NCI-H1436 (cell line): Measurements from ENCODE around the gene C2orf42.
"Not testable (repeated sequence)": the region's sequence is repeated elsewhere in the genome, so short reads cannot be mapped to it uniquely, and the experiment has no call there.

ENCODE experiments used
- DNase-seq: peaks from one replicate; lab custom pipeline; 2025; lab: John Stamatoyannopoulos, UW

The C2orf42 gene

DNA sequence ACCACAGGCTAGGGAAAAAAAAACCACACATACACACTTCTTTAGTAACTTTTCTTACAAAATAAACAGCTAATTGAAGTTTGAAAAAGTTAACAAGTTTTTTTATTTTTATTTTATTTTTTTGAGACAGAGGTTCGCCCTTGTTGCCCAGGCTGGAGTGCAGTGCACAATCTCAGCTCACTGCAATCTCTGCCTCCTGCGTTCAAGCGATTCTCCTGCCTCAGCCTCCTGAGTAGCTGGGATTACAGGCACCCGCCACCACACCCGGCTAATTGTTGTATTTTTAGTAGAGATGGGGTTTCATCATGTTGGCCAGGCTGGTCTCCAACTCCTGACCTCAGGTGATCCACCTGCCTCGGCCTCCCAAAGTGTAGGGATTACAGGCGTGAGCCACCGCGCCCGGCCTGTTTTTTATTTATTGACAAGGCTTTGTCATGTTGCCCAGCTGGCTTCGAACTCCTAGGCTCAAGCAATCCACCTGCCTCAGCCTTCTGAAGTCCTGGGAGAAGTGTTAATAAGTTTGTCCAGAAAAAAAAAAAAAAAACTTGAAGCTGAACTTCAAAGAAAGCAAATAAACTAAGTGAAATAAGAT is 21.1 kb downstream of the C2orf42 start:
- not testable (repeated sequence) for DNase-seq

DNA sequence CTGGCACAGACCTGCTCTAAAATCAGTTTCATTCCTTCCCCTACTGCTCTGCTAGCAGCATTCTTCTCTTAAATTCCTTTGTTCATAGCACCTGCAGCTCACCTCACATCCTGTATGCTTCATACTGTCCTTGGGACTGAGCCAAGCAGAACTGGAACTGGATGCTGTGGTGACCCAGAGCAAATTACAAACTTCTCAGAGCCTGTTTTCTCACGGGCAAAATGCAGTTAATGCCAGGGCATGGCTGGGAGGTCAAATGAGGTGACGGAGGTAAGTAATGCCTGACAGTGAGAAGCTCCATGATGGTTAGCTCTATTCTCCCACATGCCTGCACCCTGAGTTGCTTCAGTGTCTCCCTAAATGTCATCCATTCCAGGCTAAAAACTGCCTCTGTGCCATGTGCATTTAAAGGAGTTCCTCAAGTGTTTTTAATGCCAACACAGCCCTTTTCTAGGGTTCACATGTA is 29.7 kb downstream of the C2orf42 start:
- DNase-seq = no peak

DNA sequence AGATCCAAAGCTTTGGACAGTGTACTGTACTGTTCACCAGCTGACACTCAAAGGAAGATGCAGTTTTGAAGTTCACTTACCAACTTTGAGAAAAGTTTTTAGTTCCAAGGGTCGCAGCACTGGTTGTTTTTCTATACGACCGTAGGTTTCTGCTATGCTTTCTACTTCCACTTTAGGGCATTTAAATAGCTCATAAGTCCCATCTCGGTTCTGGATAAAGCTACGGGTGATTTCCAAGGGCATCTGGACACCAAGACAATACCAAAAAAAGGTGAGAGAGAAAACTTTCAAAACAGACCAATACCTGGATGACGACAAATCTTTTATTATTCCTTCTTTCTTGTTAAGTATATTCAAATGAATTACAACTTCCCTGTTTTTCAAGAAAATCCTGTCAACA is 30.3 kb downstream of the C2orf42 start:
- no peak for DNase-seq

DNA sequence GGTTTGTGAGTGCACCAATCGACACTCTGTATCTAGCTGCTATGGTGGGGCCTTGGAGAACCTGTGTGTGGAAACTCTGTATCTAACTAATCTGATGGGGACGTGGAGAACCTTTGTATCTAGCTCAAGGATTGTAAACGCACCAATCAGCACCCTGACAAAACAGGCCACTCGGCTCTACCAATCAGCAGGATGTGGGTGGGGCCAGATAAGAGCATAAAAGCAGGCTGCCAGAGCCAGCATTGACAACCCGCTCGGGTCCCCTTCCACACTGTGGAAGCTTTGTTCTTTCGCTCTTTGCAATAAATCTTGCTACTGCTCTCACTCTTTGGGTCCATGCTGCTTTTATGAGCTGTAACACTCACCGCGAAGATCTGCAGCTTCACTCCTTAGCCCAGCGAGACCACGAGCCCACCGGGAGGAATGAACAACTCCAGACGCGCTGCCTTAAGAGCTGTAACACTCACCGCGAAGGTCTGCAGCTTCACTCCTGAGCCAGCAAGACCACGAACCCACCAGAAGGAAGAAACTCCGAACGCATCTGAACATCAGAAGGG is 41.6 kb downstream of the C2orf42 start:
- not testable (repeated sequence) for DNase-seq

DNA sequence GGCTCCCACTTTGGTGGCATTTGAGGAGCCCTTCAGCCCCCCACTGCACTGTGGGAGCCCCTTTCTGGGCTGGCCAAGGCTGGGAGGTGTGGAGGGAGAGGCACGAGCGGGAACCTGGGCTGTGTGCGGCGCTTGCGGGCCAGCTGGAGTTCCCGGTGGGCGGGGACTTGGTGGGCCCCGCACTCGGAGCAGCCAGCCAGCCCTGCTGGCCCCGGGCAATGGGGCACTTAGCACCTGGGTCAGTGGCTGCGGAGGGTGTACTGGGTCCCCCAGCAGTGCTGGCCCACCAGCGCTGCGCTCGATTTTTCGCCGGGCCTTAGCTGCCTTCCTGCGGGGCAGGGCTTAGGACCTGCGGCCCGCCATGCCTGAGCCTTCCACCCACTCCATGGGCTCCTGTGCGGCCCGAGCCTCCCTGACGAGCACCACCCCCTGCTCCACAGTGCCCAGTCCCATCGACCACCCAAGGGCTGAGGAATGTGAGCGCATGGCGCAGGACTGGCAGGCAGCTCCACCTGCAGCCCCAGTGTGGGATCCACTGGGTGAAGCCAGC is 42.5 kb downstream of the C2orf42 start:
- DNase-seq = not testable (repeated sequence)

DNA sequence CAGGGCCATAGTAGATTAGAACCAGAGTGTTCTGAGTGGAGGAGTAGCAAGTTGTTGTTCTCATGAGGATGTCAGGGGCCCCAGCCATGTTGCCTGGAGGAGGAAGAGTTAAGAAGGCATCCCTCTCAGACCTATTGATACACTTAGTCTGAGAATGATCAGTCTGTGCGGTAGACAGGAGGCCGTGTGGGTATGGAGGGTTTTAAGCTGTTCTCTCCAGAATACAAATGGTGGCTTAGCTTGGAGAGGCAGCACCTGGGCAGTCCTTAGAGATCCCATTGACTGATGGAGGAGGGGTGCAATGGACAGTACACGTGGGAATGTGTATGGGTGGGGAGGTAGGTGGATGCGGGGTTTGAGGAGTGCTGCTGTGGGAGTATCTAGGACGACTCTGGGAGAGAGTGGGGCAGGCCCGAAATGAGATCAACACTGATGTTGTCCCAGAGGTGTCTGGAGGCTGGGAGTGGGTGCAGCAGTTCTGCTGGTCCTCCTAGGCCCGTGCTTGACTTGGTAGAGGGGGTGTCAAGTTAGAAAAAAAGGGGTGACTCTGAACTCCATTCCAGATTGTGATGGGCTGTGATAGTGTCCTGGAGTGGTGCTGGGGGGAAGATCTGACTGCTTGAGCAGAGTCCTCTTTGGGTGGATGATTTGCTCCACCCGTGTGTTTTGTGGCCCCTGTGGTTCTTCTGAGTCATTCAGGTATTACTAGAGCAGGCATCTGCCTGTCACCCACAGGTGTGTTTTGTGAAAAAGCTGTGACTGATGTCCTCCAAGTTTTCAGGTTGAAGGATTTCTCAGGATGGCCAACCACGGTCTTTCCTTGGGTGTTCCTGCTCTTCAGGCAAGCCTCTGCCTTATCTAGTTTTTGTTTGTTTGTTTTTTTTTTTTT is 44.7 kb downstream of the C2orf42 start:
- DNase-seq = no peak

DNA sequence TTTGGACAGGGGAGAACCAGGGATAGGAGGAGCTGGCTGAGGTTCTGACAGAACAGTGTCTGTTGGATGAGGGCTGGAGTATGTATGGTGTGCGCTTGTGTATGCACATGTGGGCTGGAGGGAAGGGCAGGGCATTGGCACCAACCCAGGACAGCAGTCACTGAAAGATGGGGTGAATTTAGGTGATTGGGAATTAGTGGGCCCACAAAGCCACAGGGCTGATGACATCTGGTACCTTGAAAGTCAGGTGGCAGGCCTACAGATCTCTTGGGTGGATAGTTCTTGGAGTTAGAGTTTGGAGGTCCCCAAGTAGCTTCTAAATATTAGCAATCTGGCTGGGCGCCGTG is 45.7 kb downstream of the C2orf42 start:
- no peak for DNase-seq

DNA sequence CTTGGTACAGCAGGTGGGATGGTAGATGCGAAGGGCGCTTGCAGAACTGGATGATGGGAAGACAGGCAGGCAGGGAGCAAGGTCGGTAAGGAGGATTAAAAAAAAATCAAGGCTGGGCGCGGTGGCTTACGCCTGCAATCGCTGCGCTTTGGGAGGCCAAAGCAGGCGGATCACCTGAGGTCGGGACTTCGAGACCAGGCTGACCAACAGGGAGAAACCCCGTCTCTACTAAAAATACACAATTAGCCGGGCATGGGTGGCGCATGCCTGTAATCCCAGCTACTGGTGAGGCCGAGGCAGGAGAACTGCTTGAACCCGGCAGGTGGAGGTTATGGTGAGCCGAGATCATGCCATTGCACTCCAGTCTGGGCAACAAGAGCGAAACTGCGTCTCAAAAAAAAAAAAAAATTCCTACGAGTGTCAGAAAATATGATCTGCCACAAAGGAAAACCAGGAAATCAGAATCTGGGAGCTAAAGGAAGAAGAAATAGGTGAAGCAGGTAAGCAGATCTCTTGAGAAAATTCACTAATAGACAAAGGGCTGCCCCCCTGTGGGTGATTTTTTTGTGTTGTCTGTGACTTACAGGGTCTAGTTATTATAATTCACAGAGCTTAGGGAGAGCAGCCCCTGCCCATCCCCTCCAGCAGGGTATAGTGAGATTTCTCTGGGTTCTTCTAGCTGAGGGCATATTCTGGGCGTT is 46.2 kb downstream of the C2orf42 start:
- DNase-seq = no peak

DNA sequence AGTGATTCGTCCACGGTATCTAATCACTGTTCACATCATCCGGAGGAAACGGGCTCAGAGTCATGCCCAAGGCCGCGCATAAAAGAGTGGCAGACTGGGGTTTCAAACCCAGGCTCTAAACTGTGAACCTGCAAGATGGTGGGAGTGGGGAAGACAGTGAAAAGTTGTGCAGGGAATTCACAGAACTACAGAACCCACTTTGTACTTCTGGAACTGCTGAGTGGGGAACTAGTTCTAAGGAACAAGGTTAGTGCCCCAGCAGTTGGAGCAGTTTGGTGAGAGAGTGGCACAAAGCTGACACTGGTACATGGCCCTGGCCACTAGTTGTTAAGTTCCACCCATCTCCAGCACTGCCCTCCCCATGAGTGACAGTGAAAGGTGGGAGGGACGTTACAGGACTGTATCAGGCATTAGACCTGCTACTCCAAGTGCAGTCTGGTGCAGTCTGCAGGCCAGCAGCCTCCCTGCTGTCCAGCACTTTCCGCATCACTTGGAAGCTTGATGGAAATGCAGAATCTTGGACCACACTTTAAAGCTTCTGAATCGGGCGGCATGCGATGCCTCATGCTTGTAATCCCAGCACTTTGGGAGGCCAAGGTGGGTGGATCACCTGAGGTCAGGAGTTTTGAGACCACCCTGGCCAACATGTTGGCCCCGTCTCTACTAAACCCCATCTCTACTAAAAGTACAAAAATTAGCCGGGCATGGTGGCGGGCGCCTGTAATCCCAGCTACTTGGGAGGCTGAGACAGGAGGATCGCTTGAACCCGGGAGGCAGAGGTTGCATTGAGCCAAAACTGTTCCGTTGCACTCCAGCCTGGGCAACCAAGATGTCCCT is 47.3 kb downstream of the C2orf42 start:
- peak; percentile 34 for DNase-seq

DNA sequence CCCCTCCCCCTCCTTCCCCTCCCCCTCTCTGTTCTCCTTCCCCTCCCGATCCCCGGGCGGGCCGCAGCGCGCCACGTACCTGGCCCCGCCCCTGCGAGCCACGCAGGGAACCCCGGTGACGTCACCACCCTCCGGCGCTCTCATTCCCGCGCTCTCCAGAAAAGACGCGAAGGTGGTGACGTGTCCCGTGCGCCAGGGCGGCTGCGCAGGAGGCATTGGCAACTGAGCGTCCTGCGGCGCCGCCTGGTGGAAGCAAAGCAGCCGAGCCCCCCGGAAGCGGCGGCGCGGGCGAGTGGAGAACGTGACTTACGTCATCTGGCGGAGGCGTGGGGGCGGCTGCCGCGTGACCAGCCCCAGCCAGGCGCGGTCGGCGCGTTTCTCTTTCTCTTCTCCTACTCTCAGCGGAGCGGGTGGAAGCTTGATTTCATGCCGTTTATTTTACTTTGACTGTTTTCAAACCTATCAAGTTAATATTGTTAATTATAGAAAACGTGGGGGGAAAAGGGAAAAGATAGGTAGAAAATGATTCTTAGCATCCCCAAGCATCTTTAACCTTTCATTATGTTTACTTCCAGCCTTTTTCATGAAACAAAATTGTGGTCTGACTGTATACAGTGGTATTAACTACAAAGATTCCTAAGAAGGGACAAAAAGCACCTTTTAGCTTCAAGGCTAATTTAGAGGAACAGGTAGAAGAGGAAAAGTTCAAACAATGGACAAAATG is 48.1 kb downstream of the C2orf42 start:
- DNase-seq = peak; percentile 99

DNA sequence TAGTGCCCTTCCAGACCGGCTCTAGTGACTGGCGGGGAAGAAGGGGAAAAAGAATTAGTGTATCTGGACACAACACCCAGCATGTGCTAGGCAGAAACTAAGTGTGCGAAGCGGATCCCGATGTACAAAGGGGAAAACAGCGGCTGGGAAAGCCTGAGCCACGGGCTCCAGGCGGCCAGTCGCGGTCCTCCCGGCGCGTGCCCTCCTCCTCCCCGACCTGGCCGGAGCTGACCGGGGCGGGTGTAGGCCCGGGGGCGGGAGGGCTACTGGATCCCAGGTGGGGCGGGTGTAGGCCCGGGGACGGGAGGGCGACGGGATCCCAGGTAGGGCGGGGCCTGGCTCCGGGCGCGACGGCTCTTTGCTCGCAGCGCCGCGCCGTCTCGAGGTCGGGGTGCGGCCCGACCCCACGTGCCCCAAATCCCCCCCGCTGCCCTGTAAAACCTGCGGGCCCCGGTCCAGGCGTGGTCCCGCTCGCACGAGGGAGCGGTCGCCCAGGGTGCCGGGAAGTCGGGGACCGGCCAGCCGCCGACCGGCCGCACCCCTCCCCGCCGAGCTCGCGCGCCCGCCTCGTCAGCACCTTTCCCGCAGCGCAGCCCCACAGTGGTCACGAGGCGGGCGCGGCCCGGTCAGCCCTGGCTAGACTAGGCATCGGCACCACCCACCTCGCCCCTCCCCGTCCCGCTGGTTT is 48.8 kb downstream of the C2orf42 start:
- no peak for DNase-seq

DNA sequence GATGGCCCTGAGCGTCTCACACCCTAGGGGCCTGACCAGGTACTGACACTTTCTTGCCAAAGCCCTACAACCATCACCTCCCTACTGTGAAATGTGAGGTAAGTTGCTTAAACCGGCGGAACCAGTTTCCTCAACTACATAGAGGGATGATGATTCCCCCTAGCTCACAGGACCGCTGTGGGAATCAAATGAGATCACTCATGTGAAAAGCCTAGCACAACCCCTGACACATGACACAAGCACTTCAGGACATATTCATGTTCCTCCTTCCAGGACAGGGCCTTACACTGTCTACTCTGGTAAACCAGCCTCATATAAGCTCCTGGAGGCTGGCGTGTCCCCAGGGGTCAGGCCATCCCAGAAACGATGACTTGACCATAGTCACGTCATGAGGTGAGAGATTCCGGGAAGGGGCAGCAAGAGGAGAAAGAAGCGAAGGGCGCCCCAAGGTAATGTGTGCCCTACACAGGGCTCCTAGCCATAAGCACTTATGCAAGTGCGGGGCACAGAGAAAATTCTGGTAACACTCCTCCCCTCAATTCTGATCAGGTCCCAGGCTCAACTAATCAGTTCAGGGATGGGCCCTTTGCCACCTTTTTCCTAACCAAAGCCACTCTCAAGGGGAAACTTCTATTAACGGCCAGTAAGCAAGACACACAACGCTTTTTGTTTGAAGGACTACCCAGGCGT is 49.5 kb downstream of the C2orf42 start:
- DNase-seq = peak; percentile 48

DNA sequence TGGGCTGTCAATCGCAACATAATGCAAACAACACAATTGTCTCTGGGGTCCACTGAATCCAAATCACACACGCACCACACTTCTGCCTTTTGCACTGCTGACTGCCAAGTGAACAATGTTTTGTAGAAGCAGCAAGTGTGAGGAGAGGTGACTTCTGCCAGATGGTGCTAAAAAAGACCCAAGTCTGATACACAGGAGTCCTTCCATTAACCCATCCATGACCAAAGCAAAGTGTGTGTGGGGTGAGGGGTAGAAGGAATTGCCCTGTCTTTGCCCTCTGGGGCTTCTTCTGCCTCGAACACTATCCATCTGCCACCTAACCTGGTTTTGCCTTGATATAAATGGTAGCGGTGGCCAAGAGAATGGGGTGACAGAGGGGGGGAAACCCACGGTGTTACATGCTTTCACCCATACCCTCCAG is 50.0 kb downstream of the C2orf42 start:
- no peak for DNase-seq

DNA sequence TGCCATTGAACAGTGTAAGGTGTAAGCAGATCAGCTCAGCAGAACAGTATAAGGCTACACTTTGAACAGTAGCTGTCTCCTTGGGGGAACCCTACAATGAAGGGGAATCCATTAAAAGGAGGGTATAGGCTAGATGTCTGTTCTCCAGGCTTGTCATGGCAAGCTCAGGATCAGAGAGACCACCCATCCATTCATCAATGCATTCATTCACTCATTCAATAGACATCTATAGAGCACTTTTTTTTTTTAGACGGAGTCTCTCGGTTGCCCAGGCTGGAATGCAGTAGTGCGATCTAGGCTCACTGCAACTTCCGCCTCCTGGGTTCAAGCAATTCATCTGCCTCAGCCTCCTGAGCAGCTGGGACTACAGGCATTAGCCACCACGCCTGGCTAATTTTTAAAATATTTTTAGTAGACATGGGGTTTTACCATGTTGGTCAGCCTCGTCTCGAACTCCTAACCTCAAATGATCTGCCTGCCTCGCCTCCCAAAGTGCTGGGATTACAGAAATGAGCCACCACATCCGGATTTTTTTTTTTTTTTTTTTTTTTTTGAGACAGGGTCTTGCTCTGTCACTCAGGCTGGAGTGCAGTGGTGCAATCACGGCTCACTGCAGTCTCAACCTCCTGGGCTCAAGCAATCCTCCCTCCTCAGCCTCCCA is 56.4 kb downstream of the C2orf42 start:
- DNase-seq = not testable (repeated sequence)

DNA sequence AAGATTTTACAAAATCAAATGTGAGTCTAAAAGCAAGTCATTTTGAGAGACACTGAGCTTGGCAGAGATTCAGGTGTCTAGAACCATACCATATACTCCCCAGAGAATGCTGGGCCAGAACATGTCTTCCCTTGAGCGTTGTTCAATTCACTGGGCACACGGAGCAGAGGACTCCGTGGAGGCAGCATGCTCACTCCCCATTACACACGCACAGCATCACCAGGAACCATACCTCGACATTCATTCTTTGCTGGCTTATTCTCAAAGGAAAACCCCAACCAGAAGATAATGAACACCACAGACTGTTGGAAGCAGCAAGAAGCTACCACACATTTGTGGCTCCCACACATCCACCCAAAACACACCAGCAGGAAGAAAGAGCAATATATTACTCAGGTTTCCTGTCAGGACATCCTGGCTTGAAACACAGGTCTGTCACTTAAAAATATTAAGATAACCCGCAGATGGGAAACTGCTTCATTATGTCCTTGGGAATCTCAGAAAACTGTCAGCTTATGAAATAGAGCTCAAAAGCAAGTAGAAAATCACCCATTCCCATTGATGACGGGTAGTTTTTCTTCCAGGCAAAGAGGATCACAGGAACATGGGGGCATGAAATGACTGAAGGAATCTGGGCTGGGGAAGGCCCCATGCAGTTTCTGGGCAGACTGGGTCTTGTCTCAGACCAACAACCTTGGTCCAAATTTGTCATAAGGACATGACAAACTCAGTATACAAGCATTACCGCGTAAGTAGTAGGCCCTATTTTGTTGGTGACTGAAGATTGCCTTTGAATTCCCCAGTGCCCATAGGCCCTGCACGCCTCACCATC is 57.1 kb downstream of the C2orf42 start:
- DNase-seq = peak; percentile 51

DNA sequence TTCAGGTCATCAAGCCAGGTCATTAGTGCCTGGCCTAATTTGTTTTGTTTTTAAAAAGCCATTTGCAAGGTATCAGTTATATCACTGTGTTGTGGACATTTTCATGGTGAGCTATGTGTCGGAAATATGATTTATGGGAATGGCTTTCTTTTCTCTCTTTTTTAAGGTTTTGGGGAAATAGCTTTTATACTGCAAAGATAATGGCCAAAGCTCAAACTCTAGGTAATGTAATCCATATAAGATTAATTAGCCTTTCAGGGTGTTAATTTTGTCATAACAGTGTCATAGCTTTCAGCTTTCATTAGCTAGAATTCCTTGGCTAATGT is 57.7 kb downstream of the C2orf42 start:
- DNase-seq = no peak

DNA sequence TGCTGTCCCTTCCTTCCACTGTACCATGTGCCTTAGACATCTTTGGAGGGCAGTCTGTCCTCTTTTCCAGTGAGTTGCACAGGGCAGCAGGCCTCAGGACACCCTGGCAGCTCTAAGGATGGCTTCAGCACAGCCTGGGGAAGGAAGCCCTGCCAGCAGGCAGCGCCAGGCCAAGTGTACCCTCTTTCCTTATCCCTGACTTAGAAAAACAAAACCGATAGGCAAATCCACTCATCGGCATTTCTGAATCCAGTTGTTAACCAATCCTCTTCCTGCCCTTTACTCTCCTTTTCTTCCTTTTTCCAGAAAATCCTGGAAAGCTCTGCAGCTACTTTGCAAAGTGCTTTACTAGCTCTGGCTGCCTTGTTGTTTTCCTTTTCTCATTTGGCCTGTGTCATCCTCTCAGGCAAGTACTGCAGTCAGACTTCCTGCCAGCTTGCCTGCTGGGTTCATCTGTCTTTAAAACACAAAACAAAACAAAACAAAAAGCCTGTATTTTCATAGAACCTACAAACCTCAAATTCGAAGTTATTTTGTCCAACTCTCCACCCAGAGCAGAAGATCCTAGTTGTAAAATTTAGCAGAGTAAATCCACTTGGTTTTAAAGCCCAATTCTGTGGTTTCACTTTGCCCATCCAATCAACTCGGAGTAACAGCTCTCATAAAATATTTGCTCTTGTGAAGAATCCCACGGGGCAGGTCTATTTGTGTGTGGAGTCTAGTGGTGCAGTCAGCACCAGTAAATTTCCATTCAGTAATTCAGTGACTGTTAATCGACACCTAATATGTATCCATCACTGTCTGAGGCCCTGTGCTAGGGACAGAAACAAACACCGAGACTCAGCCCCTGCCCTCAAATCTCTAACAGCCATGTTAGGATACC is 58.3 kb downstream of the C2orf42 start:
- peak; percentile 92 for DNase-seq
